Liver (tissue), 9 donors: ENCODE data around the gene DDX56. TPM values are rescaled to one million over a fixed set of nuclear protein-coding genes. Genes with fewer than 3 reads are reported as not detected.

ENCODE experiments used
- DNase-seq: peaks from one replicate; pipeline ENCODE4 v3.0.0-alpha.2; 2017; ENCODE audit warnings: low spot score
- H3K27ac ChIP-seq, 2 donors: one replicate each; pipeline ENCODE4 v1.7.0; 2013; ENCODE audit warnings: inconsistent platforms in 2 of 2, low read length in 2 of 2, control low read depth in 1 of 2, low read depth in 1 of 2, mild to moderate bottlenecking in 1 of 2
- H3K27me3 ChIP-seq, 4 donors: one replicate each; pipeline versions ENCODE4 v1.6.1 to v1.7.0; 2013; ENCODE audit warnings: low read length in 3 of 4, inconsistent platforms in 1 of 4, mild to moderate bottlenecking in 1 of 4, moderate library complexity in 1 of 4; ENCODE audit not compliant: control insufficient read depth in 4 of 4, insufficient read depth in 4 of 4
- H3K36me3 ChIP-seq, 4 donors: one replicate each; pipeline versions ENCODE4 v1.6.1 to v1.7.0; 2013; ENCODE audit warnings: low read length in 3 of 4, mild to moderate bottlenecking in 3 of 4, low read depth in 1 of 4, moderate library complexity in 1 of 4; ENCODE audit not compliant: control insufficient read depth in 4 of 4, insufficient read depth in 3 of 4
- H3K4me1 ChIP-seq, 4 donors: one replicate each; pipeline versions ENCODE4 v1.6.1 to v1.7.0; 2013; ENCODE audit warnings: low read length in 3 of 4, mild to moderate bottlenecking in 3 of 4, moderate library complexity in 1 of 4; ENCODE audit not compliant: control insufficient read depth in 4 of 4, insufficient read depth in 4 of 4
- H3K4me3 ChIP-seq, 3 donors: one replicate each; pipeline versions ENCODE4 v1.6.1 to v1.7.0; 2013; ENCODE audit warnings: low read length in 3 of 3, control low read depth in 1 of 3, low read depth in 1 of 3, mild to moderate bottlenecking in 1 of 3
- H3K9ac ChIP-seq, 2 donors: one replicate each; pipeline ENCODE4 v1.7.0; 2013; ENCODE audit warnings: low read length in 2 of 2, mild to moderate bottlenecking in 2 of 2, moderate library complexity in 2 of 2, control low read depth in 1 of 2, low read depth in 1 of 2
- H3K9me3 ChIP-seq, 4 donors: one replicate each; pipeline versions ENCODE4 v1.6.1 to v1.7.0; 2013; ENCODE audit warnings: low read length in 3 of 4; ENCODE audit not compliant: control insufficient read depth in 4 of 4
- ATF3 ChIP-seq: IDR thresholded peaks from 2 replicates; pipeline ENCODE4 v1.6.1; 2016; ENCODE audit warnings: antibody characterized with exemption
- EGR1 ChIP-seq, 2 donors: IDR thresholded peaks; 2 replicates each; pipeline ENCODE4 v1.6.1; 2016 to 2018; ENCODE audit warnings: antibody characterized with exemption in 2 of 2, low read depth in 2 of 2
- FOXA1 ChIP-seq: IDR thresholded peaks from 2 replicates; pipeline ENCODE4 v1.6.1; 2016; ENCODE audit warnings: antibody characterized with exemption
- FOXA2 ChIP-seq: IDR thresholded peaks from 2 replicates; pipeline ENCODE4 v1.6.1; 2016; ENCODE audit warnings: antibody characterized with exemption
- GABPA ChIP-seq, 2 donors: IDR thresholded peaks in 1 of 2; conservative IDR thresholded peaks in 1 of 2; 2 replicates each; pipeline ENCODE4 v1.6.1; 2016; ENCODE audit warnings: antibody characterized with exemption in 2 of 2, mild to moderate bottlenecking in 1 of 2, moderate library complexity in 1 of 2
- HNF4A ChIP-seq, 2 donors: conservative IDR thresholded peaks; 2 replicates each; pipeline ENCODE4 v1.6.1; 2016; ENCODE audit warnings: antibody characterized with exemption in 2 of 2, mild to moderate bottlenecking in 2 of 2
- HNF4G ChIP-seq: IDR thresholded peaks from 2 replicates; pipeline ENCODE4 v1.6.1; 2016; ENCODE audit warnings: antibody characterized with exemption
- JUND ChIP-seq, 2 donors: IDR thresholded peaks; 2 replicates each; pipeline ENCODE4 v1.6.1; 2016; ENCODE audit warnings: antibody characterized with exemption in 2 of 2
- MAX ChIP-seq: IDR thresholded peaks from 2 replicates; pipeline ENCODE4 v1.6.1; 2016; ENCODE audit warnings: antibody characterized with exemption
- NR2F2 ChIP-seq: IDR thresholded peaks from 2 replicates; pipeline ENCODE4 v1.6.1; 2016; ENCODE audit warnings: antibody characterized with exemption
- RAD21 ChIP-seq, 2 donors: IDR thresholded peaks; 2 replicates each; pipeline ENCODE4 v1.6.1; 2016; ENCODE audit warnings: antibody characterized with exemption in 2 of 2, mild to moderate bottlenecking in 2 of 2
- RXRA ChIP-seq, 2 donors: IDR thresholded peaks; 2 replicates each; pipeline ENCODE4 v1.6.1; 2017 to 2018; ENCODE audit warnings: antibody characterized with exemption in 2 of 2, mild to moderate bottlenecking in 1 of 2
- SP1 ChIP-seq: IDR thresholded peaks from 2 replicates; pipeline ENCODE4 v1.6.1; 2018; ENCODE audit warnings: antibody characterized with exemption, mild to moderate bottlenecking
- TAF1 ChIP-seq: conservative IDR thresholded peaks from 2 replicates; pipeline ENCODE4 v1.6.1; 2016; ENCODE audit warnings: antibody characterized with exemption, mild to moderate bottlenecking
- YY1 ChIP-seq: IDR thresholded peaks from 2 replicates; pipeline ENCODE4 v1.6.1; 2016; ENCODE audit warnings: antibody characterized with exemption, mild to moderate bottlenecking
- WGBS: extraction: QIAGEN DNeasy Blood & Tissue Kit; methylation state at CpG from one replicate; pipeline ENCODE4 v1.1.7; 2013; 5-methylcytosine and 5-hydroxymethylcytosine counted together
- polyA plus RNA-seq, 2 donors: library from polyadenylated mRNA; stranded (reverse) in 1 of 2; unstranded in 1 of 2; fragments of 200-250 nt in 1 of 2; fragments of >200 nt in 1 of 2; fragmentation: Nextera tagmentation in 1 of 2; extraction: Ambion mirVana in 1 of 2; gene quantifications; one replicate each; pipeline versions ENCODE4 v1.2.1 to v1.2.3, GENCODE V29; 2013 to 2015
- total RNA-seq, 2 donors: library from RNA; depleted of rRNA; stranded (reverse); fragments of >200 nt; gene quantifications; one replicate each; pipeline ENCODE4 v1.2.3, GENCODE V29; 2014
- TF ChIP-seq, protein P1 (sequence below): IDR thresholded peaks from 2 replicates; pipeline ENCODE4 v1.6.1; 2016; ENCODE audit warnings: antibody characterized with exemption
- TF ChIP-seq, protein P2 (sequence below): fragments of 150-350 bp; IDR thresholded peaks from 2 replicates; pipeline ENCODE4 v1.5.1; 2017; ENCODE audit warnings: improper control_type of control experiment, low read depth, low read length; ENCODE audit not compliant: missing input control
- TF ChIP-seq, protein P3 (sequence below): IDR thresholded peaks from 2 replicates; pipeline ENCODE4 v1.6.1; 2016; ENCODE audit warnings: antibody characterized with exemption, mild to moderate bottlenecking
- donor health status: healthy.
- donor health status: healthy.
- donor health status: healthy.
- donor health status: healthy.
- donor health status: healthy.

Gene DDX56
- total and polyA plus RNA-seq, 4 donors = 24.3 to 42.1 (median 31.9) TPM

GRCh38 chr7:44604941-44605340 lies 31.2 kb upstream of the DDX56 start:
- no peak for TF ChIP-seq NR2F2
- TF ChIP-seq HNF4A (conservative IDR thresholded peaks at IDR 0.05) = no peak
- TF ChIP-seq FOXA1 = no peak
- TF ChIP-seq, protein P1, sequence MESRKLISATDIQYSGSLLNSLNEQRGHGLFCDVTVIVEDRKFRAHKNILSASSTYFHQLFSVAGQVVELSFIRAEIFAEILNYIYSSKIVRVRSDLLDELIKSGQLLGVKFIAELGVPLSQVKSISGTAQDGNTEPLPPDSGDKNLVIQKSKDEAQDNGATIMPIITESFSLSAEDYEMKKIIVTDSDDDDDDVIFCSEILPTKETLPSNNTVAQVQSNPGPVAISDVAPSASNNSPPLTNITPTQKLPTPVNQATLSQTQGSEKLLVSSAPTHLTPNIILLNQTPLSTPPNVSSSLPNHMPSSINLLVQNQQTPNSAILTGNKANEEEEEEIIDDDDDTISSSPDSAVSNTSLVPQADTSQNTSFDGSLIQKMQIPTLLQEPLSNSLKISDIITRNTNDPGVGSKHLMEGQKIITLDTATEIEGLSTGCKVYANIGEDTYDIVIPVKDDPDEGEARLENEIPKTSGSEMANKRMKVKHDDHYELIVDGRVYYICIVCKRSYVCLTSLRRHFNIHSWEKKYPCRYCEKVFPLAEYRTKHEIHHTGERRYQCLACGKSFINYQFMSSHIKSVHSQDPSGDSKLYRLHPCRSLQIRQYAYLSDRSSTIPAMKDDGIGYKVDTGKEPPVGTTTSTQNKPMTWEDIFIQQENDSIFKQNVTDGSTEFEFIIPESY = no peak
- TF ChIP-seq RAD21 (IDR thresholded peaks at IDR 0.05) = no peak
- TF ChIP-seq ATF3 = no peak
- TF ChIP-seq RXRA (IDR thresholded peaks at IDR 0.05) = no peak
- TF ChIP-seq, protein P2, sequence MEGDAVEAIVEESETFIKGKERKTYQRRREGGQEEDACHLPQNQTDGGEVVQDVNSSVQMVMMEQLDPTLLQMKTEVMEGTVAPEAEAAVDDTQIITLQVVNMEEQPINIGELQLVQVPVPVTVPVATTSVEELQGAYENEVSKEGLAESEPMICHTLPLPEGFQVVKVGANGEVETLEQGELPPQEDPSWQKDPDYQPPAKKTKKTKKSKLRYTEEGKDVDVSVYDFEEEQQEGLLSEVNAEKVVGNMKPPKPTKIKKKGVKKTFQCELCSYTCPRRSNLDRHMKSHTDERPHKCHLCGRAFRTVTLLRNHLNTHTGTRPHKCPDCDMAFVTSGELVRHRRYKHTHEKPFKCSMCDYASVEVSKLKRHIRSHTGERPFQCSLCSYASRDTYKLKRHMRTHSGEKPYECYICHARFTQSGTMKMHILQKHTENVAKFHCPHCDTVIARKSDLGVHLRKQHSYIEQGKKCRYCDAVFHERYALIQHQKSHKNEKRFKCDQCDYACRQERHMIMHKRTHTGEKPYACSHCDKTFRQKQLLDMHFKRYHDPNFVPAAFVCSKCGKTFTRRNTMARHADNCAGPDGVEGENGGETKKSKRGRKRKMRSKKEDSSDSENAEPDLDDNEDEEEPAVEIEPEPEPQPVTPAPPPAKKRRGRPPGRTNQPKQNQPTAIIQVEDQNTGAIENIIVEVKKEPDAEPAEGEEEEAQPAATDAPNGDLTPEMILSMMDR = no peak
- no peak for TF ChIP-seq JUND (IDR thresholded peaks at IDR 0.05)
- no peak for TF ChIP-seq YY1
- no peak for TF ChIP-seq TAF1
- no peak for TF ChIP-seq EGR1 (IDR thresholded peaks at IDR 0.05; ENCODE audit: low read depth in 2 of 2)
- TF ChIP-seq GABPA (IDR thresholded peaks at IDR 0.05 in 1 of 2, conservative IDR thresholded peaks at IDR 0.05 in 1 of 2) = no peak
- TF ChIP-seq FOXA2 = no peak
- TF ChIP-seq SP1 = no peak
- TF ChIP-seq MAX = no peak
- TF ChIP-seq HNF4G = no peak
- TF ChIP-seq, protein P3, sequence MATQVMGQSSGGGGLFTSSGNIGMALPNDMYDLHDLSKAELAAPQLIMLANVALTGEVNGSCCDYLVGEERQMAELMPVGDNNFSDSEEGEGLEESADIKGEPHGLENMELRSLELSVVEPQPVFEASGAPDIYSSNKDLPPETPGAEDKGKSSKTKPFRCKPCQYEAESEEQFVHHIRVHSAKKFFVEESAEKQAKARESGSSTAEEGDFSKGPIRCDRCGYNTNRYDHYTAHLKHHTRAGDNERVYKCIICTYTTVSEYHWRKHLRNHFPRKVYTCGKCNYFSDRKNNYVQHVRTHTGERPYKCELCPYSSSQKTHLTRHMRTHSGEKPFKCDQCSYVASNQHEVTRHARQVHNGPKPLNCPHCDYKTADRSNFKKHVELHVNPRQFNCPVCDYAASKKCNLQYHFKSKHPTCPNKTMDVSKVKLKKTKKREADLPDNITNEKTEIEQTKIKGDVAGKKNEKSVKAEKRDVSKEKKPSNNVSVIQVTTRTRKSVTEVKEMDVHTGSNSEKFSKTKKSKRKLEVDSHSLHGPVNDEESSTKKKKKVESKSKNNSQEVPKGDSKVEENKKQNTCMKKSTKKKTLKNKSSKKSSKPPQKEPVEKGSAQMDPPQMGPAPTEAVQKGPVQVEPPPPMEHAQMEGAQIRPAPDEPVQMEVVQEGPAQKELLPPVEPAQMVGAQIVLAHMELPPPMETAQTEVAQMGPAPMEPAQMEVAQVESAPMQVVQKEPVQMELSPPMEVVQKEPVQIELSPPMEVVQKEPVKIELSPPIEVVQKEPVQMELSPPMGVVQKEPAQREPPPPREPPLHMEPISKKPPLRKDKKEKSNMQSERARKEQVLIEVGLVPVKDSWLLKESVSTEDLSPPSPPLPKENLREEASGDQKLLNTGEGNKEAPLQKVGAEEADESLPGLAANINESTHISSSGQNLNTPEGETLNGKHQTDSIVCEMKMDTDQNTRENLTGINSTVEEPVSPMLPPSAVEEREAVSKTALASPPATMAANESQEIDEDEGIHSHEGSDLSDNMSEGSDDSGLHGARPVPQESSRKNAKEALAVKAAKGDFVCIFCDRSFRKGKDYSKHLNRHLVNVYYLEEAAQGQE = no peak

More at GRCh38 chr7:44604941-44605340, 31.2 kb upstream of the DDX56 start:
- Histone ChIP-seq H3K4me3 (no peak overlapping the region), H3K36me3 (no peaks in the 10 kb centered on the region), H3K27me3 (no peaks in the 10 kb centered on the region), H3K27ac (no peak overlapping the region), H3K4me1 (peaks cover 1 to 13% (median 3%) of the 10 kb centered on the region in 4 donors), H3K9ac (no peak overlapping the region), H3K9me3 (no peaks in the 10 kb centered on the region)
- WGBS = 81% methylated on average over 2 of the region's 2 CpGs
- DNase-seq = no peak
